SK-N-MC (cell line): ENCODE data around the gene EXD3.
"Not testable (repeated sequence)": the region's sequence is repeated elsewhere in the genome, so short reads cannot be mapped to it uniquely, and the experiment has no call there.

ENCODE experiments used
- EZH2 ChIP-seq: fragments of 200-600 bp; sonication (generic); IDR thresholded peaks from one replicate; pipeline ENCODE4 v1.6.1; 2017; ENCODE audit warnings: antibody characterized with exemption
- FOXP2 ChIP-seq: optimal IDR thresholded peaks from 2 replicates; pipeline ENCODE3; 2011; ENCODE audit warnings: mild to moderate bottlenecking, moderate library complexity; ENCODE audit not compliant: insufficient read depth; ENCODE audit errors: extremely low read length, control extremely low read depth
- POLR2AphosphoS5 ChIP-seq: IDR thresholded peaks from 2 replicates; pipeline ENCODE4 v1.6.1; 2012; ENCODE audit warnings: mild to moderate bottlenecking, low read depth, low read length, borderline replicate concordance

GRCh38 chr9:137450539-137451222, 27.7 kb upstream of the EXD3 start:
- not testable (repeated sequence) for TF ChIP-seq POLR2AphosphoS5, EZH2, FOXP2
